OCI-LY7 (cell line): Measurements from ENCODE around the gene ASAP3. TPM values are rescaled to one million over a fixed set of nuclear protein-coding genes. Genes with fewer than 3 reads are reported as not detected.

Experiments used
- BruUV-seq: library from RNA; stranded (reverse); fragments of 400-500 nt; replicated peaks from 2 replicates; lab custom pipeline; 2021; lab: Mats Ljungman, UMichigan
- CTCF ChIA-PET: fragments of 300-600 bp; sonication (Branson Sonifier 250); formaldehyde crosslinking; loops from one replicate; lab custom pipeline; 2022; ENCODE audit warnings: antibody characterized with exemption; ENCODE audit not compliant: unreplicated experiment; lab: Charles Lee
- POLR2A ChIA-PET: fragments of 300-600 bp; sonication (Branson Sonifier 250); formaldehyde crosslinking; loops from one replicate; lab custom pipeline; 2022; ENCODE audit warnings: antibody characterized with exemption; lab: Charles Lee
- DNase-seq: peaks from one replicate; pipeline ENCODE4 v3.0.0-alpha.2; 2015; ENCODE audit warnings: low spot score
- H2AFZ ChIP-seq: fragments of 200-600 bp; sonication (generic), shearing (Covaris generic); 2 replicates; pipeline ENCODE4 v1.6.1; 2014; ENCODE audit warnings: mild to moderate bottlenecking, antibody characterized with exemption, low read length, moderate library complexity
- H3K27ac ChIP-seq: fragments of 200-600 bp; sonication (generic); 2 replicates; pipeline ENCODE4 v1.5.1; 2014; ENCODE audit warnings: mixed run types, low read depth, mild to moderate bottlenecking, moderate library complexity, low read length, inconsistent platforms; ENCODE audit not compliant: poor library complexity, severe bottlenecking
- H3K36me3 ChIP-seq: fragments of 200-600 bp; sonication (generic); 2 replicates; pipeline ENCODE4 v1.6.1; 2014; ENCODE audit warnings: mild to moderate bottlenecking, antibody characterized with exemption, low read length, moderate library complexity, mixed read lengths; ENCODE audit not compliant: insufficient read depth
- H3K4me1 ChIP-seq: fragments of 200-600 bp; sonication (generic); 2 replicates; pipeline ENCODE4 v1.5.1; 2014; ENCODE audit warnings: mild to moderate bottlenecking, low read length; ENCODE audit not compliant: insufficient read depth, poor library complexity, severe bottlenecking
- H3K4me2 ChIP-seq: fragments of 200-600 bp; sonication (generic); 2 replicates; pipeline ENCODE4 v1.6.1; 2014; ENCODE audit warnings: mild to moderate bottlenecking, low read length
- H3K4me3 ChIP-seq: fragments of 200-600 bp; sonication (generic); 2 replicates; pipeline ENCODE4 v1.5.1; 2014; ENCODE audit warnings: mild to moderate bottlenecking, low read depth, low read length; ENCODE audit not compliant: poor library complexity, severe bottlenecking
- H3K79me2 ChIP-seq: fragments of 200-600 bp; sonication (generic); 2 replicates; pipeline ENCODE4 v1.6.1; 2016; ENCODE audit warnings: low read depth, mild to moderate bottlenecking, low read length, moderate library complexity, mixed read lengths; ENCODE audit not compliant: insufficient read depth
- H3K9me2 ChIP-seq: fragments of 200-600 bp; sonication (generic); 2 replicates; pipeline ENCODE4 v1.6.1; 2016; ENCODE audit warnings: mild to moderate bottlenecking, low read length, mixed read lengths; ENCODE audit not compliant: insufficient read depth
- H3K9me3 ChIP-seq: fragments of 200-600 bp; sonication (generic); 2 replicates; pipeline ENCODE4 v1.6.1; 2014; ENCODE audit warnings: mild to moderate bottlenecking, mixed run types, low read length, mixed read lengths
- H4K20me1 ChIP-seq: fragments of 200-600 bp; sonication (generic); 2 replicates; pipeline ENCODE4 v1.6.1; 2014; ENCODE audit warnings: mild to moderate bottlenecking, antibody characterized with exemption, low read length, moderate library complexity, mixed read lengths; ENCODE audit not compliant: insufficient read depth
- CTCF ChIP-seq: fragments of 200-600 bp; sonication (generic); conservative IDR thresholded peaks from 2 replicates; pipeline ENCODE4 v1.5.1; 2014; ENCODE audit warnings: mild to moderate bottlenecking, antibody characterized with exemption, low read length, moderate library complexity, mixed read lengths
- EZH2phosphoT487 ChIP-seq: fragments of 200-600 bp; sonication (generic); IDR thresholded peaks from 2 replicates; pipeline ENCODE4 v1.6.1; 2018; ENCODE audit warnings: low read depth, borderline replicate concordance, mild to moderate bottlenecking, mixed run types, antibody characterized with exemption, low read length, moderate library complexity, mixed read lengths
- intact Hi-C: fragments of 100-400 bp; cut with micrococcal nuclease; formaldehyde crosslinking; loops from one replicate; pipeline ENCODE4 v1.10.0; 2022; ENCODE audit not compliant: unreplicated experiment
- total RNA-seq, 2 experiments: library from RNA; depleted of rRNA in 1 of 2; stranded (reverse); fragments of >200 nt in 1 of 2; shearing (Covaris generic) in 1 of 2; gene quantifications; 2 replicates each; pipeline ENCODE4 v1.2.3, GENCODE V29; 2014 to 2022

The ASAP3 gene
- total RNA-seq, 2 experiments from 2014 or later, result 5.9 to 14.9 TPM

- no peaks in the 10 kb centered on the region for H3K79me2 ChIP-seq
- CTCF ChIA-PET, result no interaction called here
- intact Hi-C loops, result no loop called here
These were observed 13.5 kb downstream of the ASAP3 start for GRCh38 chr1:23470282-23471070.

DNA sequence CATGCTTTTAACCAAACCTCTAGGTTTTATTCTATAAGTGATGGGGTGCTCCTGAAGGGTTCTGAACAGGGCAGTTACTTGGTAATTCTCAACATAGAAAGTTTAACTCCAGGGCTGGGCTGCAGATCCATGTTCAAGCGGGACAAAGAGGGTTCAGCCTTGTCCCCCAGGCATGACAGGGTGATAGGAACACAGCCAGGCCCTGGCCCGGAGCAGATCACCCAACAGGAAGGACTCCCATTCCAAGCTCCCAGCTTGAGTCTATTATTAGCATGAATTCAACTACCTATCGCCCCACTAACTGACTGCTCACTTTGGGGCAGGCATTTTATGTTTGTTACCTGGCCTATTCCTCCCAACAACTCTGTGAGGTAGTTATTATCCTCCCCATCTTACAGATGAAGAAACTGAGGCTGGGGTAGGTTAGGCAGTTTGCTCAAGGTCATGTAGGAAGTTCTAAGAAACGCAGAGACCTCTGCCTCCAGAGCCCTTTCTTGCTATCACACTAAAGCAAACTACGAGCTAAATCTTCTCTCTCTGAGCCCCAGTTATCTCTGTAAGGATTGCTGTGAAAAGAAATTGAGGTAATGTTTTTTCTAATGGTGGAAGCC is 14.5 kb downstream of the ASAP3 start:
- no TSS peak for BruUV-seq
- Histone ChIP-seq H3K9me3 (no peaks in the 10 kb centered on the region), H4K20me1 (no peaks in the 10 kb centered on the region), H3K4me1 (no peaks in the 10 kb centered on the region), H3K4me3 (no peak overlapping the region), H3K79me2 (no peaks in the 10 kb centered on the region), H3K4me2 (no peak overlapping the region), H3K27ac (no peak overlapping the region), H3K36me3 (no peaks in the 10 kb centered on the region), H2AFZ (no peak overlapping the region), H3K9me2 (no peaks in the 10 kb centered on the region)
- CTCF ChIA-PET, result no interaction called here
- TF ChIP-seq CTCF, result no peak
- TF ChIP-seq EZH2phosphoT487, result no peak
- DNase-seq, result no peak
- POLR2A ChIA-PET, result interaction anchor here (0.5 kb wide), 1 partner anchor 125 kb away, joined by 4 read pairs; the partner anchor contains the start of gene HNRNPR
- intact Hi-C loops, result no loop called here

More at GRCh38 chr1:23470282-23471070, 13.5 kb downstream of the ASAP3 start:
- Histone ChIP-seq H3K4me2 (no peak overlapping the region), H4K20me1 (no peaks in the 10 kb centered on the region), H3K9me2 (no peaks in the 10 kb centered on the region), H3K4me3 (no peak overlapping the region), H2AFZ (no peak overlapping the region), H3K27ac (no peak overlapping the region), H3K9me3 (no peaks in the 10 kb centered on the region), H3K4me1 (no peaks in the 10 kb centered on the region), H3K36me3 (no peaks in the 10 kb centered on the region)
- no peak for DNase-seq
- BruUV-seq, result no TSS peak
- TF ChIP-seq EZH2phosphoT487, result no peak
- no peak for TF ChIP-seq CTCF
- POLR2A ChIA-PET, result interaction anchor here (0.6 kb wide), 1 partner anchor 15 kb away, joined by 4 read pairs; no protein-coding TSS in a partner anchor
